Measurements from ENCODE around the gene CACNA1S. TPM values are rescaled to one million over a fixed set of nuclear protein-coding genes. Genes with fewer than 3 reads are reported as not detected.

The CACNA1S gene
- total and polyA plus RNA-seq, 2 of the 8 experiments (the other 6 are each of a cell fraction or from before 2014, with no cell fraction given) = 0.06 TPM; not detected in 1

DNA sequence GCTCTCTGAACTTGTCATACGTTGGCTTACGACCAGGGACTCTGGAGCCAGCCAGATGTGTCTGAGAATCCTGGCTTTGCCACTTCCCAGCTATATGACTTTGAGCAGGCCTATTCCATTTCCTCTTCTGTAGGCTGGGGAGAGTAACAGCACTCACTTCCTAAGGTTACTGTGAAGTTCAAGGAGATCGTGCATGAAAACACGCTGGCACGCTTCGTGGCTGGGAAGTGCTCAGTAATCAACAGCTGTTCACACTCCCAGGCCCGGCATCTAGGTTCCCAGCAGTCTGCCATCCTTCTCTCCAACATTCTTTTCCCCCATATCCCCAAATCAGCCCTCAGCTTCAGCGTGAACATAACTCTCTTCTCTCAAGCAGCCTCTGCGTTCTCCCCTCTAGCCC lies 12.8 kb upstream of the CACNA1S start (continued):
- no peak for TF ChIP-seq NANOG (IDR thresholded peaks at IDR 0.05; ENCODE audit: insufficient read depth, low read depth, low read length, poor library complexity, severe bottlenecking)

Data from H1 (cell line).